Upper lobe of left lung (tissue), 4 donors: ENCODE results near the gene MYO1E.

ENCODE experiments used
- CTCF ChIP-seq, 6 experiments: fragments of 450-650 bp in 4 of 6; fragments of 200-600 bp in 2 of 6; sonication (generic) in 2 of 6; IDR thresholded peaks; one replicate each; pipeline ENCODE4 v1.5.1; 2016 to 2019; ENCODE audit warnings: antibody characterized with exemption in 6 of 6
- POLR2AphosphoS5 ChIP-seq, 2 donors: sonication (generic); formaldehyde crosslinking; IDR thresholded peaks; one replicate each; pipeline ENCODE4 v1.5.1; 2017; ENCODE audit warnings: antibody characterized with exemption in 2 of 2

GRCh38 chr15:59384507-59384906 lies 11.8 kb upstream of the MYO1E start:
- no peak for TF ChIP-seq CTCF (IDR thresholded peaks at IDR 0.05)
- TF ChIP-seq POLR2AphosphoS5 (IDR thresholded peaks at IDR 0.05): no peak
